SK-N-SH treated with all-trans-retinoic acid at 6 μM for 48 hours (cell line): Measurements from ENCODE around the gene C3orf49.

Source experiments
- ARNTL ChIP-seq: fragments of 450-650 bp; formaldehyde crosslinking; IDR thresholded peaks from 2 replicates; pipeline ENCODE4 v1.5.0; 2020; ENCODE audit warnings: low read depth, mild to moderate bottlenecking, moderate library complexity, borderline replicate concordance
- BACH2 ChIP-seq: fragments of 250-450 bp; sonication (Bioruptor Pico); IDR thresholded peaks from 2 replicates; pipeline ENCODE4 v1.9.0; 2021; ENCODE audit warnings: mild to moderate bottlenecking, borderline replicate concordance
- CREB5 ChIP-seq: fragments of 250-450 bp; sonication (Bioruptor Pico); IDR thresholded peaks from 2 replicates; pipeline ENCODE4 v1.5.1; 2020; ENCODE audit warnings: low read depth, mild to moderate bottlenecking, moderate library complexity
- ISL1 ChIP-seq: fragments of 250-450 bp; sonication (Bioruptor Pico); IDR thresholded peaks from 2 replicates; pipeline ENCODE4 v2.1.2; 2022; ENCODE audit warnings: mild to moderate bottlenecking, moderate library complexity
- OSR1 ChIP-seq: fragments of 250-450 bp; sonication (Bioruptor Pico); IDR thresholded peaks from 2 replicates; pipeline ENCODE4 v1.8.0; 2022; ENCODE audit warnings: moderate library complexity, mild to moderate bottlenecking, inconsistent platforms
- PATZ1 ChIP-seq: fragments of 250-450 bp; sonication (Bioruptor Pico); IDR thresholded peaks from 2 replicates; pipeline ENCODE4 v1.8.0; 2020; ENCODE audit warnings: mild to moderate bottlenecking, moderate library complexity, borderline replicate concordance
- RARB ChIP-seq: fragments of 250-450 bp; sonication (Bioruptor Pico); IDR thresholded peaks from 2 replicates; pipeline ENCODE4 v1.8.0; 2021; ENCODE audit warnings: mild to moderate bottlenecking, moderate library complexity
- SNAI2 ChIP-seq: fragments of 250-450 bp; sonication (Bioruptor Pico); IDR thresholded peaks from 2 replicates; pipeline ENCODE4 v1.5.0; 2020; ENCODE audit warnings: mild to moderate bottlenecking, moderate library complexity
- TCF4 ChIP-seq: fragments of 250-450 bp; sonication (Bioruptor Pico); IDR thresholded peaks from 2 replicates; pipeline ENCODE4 v1.8.0; 2021; ENCODE audit warnings: mild to moderate bottlenecking, moderate library complexity, borderline replicate concordance
- TOX ChIP-seq: fragments of 250-450 bp; sonication (Bioruptor Pico); IDR thresholded peaks from 2 replicates; pipeline ENCODE4 v1.8.0; 2021; ENCODE audit warnings: mild to moderate bottlenecking, moderate library complexity, borderline replicate concordance
- ZFP30 ChIP-seq: fragments of 450-650 bp; formaldehyde crosslinking; IDR thresholded peaks from 2 replicates; pipeline ENCODE4 v1.5.0; 2022; ENCODE audit warnings: mild to moderate bottlenecking, moderate library complexity
- ZNF565 ChIP-seq: fragments of 450-650 bp; formaldehyde crosslinking; conservative IDR thresholded peaks from 2 replicates; pipeline ENCODE4 v1.5.0; 2020; ENCODE audit warnings: low read depth, mild to moderate bottlenecking, moderate library complexity
- ZNF8 ChIP-seq: fragments of 450-650 bp; formaldehyde crosslinking; IDR thresholded peaks from 2 replicates; pipeline ENCODE4 v1.5.0; 2020; ENCODE audit warnings: mild to moderate bottlenecking, moderate library complexity

GRCh38 chr3:63869940-63870614 is 51.0 kb downstream of the C3orf49 start:
- TF ChIP-seq OSR1 (no peak), ZNF565 (CRISPR knock-in tag) (no peak), ZNF8 (CRISPR knock-in tag) (no peak), BACH2 (CRISPR knock-in tag) (no peak), ISL1 (CRISPR knock-in tag) (no peak), ARNTL (CRISPR knock-in tag) (no peak), SNAI2 (CRISPR knock-in tag) (no peak), CREB5 (no peak), RARB (no peak), TOX (CRISPR knock-in tag) (no peak), ZFP30 (CRISPR knock-in tag) (no peak), TCF4 (no peak), PATZ1 (CRISPR knock-in tag) (no peak)
